ENCODE results near the gene AMPD3.

DNA sequence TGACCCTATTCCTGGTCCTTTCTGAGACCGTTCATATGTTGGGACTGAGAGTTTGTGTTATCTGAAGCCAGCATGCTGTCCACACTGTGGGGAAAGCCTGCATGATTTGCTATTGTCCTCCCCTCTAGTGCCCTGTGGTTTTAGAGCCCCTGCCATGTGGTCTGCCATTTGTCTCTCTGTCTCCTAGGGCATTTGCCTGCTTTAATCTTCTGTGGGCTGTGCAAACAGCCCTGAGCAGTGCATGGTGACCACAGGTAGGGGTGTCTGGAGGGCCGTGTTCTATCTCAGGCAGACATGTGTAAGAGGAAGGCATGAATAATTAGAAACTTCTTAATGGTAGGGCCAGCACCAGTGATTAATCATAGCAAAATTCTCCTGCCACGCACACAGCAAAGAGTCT lies 23.0 kb downstream of the AMPD3 start:
- TF ChIP-seq CTCF (IDR thresholded peaks at IDR 0.05), result no peak
- TF ChIP-seq, protein P1, sequence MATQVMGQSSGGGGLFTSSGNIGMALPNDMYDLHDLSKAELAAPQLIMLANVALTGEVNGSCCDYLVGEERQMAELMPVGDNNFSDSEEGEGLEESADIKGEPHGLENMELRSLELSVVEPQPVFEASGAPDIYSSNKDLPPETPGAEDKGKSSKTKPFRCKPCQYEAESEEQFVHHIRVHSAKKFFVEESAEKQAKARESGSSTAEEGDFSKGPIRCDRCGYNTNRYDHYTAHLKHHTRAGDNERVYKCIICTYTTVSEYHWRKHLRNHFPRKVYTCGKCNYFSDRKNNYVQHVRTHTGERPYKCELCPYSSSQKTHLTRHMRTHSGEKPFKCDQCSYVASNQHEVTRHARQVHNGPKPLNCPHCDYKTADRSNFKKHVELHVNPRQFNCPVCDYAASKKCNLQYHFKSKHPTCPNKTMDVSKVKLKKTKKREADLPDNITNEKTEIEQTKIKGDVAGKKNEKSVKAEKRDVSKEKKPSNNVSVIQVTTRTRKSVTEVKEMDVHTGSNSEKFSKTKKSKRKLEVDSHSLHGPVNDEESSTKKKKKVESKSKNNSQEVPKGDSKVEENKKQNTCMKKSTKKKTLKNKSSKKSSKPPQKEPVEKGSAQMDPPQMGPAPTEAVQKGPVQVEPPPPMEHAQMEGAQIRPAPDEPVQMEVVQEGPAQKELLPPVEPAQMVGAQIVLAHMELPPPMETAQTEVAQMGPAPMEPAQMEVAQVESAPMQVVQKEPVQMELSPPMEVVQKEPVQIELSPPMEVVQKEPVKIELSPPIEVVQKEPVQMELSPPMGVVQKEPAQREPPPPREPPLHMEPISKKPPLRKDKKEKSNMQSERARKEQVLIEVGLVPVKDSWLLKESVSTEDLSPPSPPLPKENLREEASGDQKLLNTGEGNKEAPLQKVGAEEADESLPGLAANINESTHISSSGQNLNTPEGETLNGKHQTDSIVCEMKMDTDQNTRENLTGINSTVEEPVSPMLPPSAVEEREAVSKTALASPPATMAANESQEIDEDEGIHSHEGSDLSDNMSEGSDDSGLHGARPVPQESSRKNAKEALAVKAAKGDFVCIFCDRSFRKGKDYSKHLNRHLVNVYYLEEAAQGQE (IDR thresholded peaks at IDR 0.05; ENCODE audit: insufficient read depth in 1 of 2, low read depth in 2 of 2, low read length in 1 of 2), result no peak
- TF ChIP-seq POLR2AphosphoS5 (IDR thresholded peaks at IDR 0.05; ENCODE audit: low read depth, low read length), result no peak

All from Panc1 (cell line).